ENCODE results near the gene GGA1.
A peak's percentile ranks its signal among the peaks of the same experiment; 100 is the strongest.

Gene GGA1, protein sequence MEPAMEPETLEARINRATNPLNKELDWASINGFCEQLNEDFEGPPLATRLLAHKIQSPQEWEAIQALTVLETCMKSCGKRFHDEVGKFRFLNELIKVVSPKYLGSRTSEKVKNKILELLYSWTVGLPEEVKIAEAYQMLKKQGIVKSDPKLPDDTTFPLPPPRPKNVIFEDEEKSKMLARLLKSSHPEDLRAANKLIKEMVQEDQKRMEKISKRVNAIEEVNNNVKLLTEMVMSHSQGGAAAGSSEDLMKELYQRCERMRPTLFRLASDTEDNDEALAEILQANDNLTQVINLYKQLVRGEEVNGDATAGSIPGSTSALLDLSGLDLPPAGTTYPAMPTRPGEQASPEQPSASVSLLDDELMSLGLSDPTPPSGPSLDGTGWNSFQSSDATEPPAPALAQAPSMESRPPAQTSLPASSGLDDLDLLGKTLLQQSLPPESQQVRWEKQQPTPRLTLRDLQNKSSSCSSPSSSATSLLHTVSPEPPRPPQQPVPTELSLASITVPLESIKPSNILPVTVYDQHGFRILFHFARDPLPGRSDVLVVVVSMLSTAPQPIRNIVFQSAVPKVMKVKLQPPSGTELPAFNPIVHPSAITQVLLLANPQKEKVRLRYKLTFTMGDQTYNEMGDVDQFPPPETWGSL

DNA sequence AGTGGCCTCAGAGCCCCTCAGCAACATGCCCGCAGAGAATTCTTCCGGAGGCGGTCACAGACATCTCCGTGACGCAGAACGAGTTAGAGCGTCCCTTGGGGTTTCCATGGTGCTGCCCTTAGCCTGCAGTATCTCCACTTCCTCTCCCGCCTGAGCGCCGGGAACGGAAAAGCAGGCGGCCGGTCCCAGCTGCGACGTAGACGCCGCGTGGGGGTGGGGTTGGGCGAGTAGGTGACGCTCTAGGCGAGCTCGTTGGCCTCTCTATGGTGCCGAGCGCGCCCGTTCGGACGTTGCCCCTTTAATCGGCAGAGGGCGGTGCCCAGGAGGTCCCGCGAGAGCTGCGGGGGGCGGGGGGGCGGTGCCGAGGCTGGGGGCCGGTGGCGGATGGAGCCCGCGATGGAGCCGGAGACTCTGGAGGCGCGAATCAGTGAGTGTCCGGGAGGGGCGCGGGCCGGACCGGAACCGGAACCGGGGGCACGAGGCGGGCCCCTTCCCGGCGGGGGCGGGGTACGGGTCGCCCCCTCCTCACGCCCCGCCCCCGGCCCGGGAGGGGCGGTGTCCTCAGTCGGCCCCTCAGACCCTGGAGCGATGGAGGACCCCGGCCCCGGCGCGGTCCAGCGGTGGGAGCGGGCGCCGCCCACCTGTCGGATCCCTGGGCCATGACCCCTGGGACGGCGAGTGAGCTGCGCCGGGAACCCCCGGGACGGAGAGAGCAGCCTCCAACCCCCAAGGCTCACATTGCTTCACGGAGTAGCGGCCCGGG, at the start of gene GGA1:
GGA1 (plus strand) TSS at position 358 of the 763 bp plus-strand sequence; CDS start at position 385, 27 bp downstream.
- peak; percentile 96 to 97 for DNase-seq

DNA sequence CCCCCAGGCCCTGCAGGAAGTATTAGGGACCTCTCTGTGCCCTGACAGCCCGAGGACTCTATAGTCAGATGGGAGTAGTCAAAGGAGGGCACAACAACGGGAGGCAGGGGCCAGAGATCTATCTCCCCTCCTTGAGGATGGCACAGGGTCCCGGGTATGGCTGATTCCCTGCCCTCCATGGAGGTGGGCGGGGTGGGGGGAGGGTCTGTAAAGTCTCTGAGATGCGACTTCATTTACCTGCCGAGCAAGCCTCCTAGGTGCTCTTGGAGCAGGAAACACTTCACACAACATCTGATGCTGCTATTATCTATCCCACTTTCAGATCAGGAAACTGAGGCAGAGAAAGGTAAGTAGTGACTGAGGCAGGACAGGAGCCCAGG, 49.1 kb upstream of the GGA1 start:
- no peak for DNase-seq

DNA sequence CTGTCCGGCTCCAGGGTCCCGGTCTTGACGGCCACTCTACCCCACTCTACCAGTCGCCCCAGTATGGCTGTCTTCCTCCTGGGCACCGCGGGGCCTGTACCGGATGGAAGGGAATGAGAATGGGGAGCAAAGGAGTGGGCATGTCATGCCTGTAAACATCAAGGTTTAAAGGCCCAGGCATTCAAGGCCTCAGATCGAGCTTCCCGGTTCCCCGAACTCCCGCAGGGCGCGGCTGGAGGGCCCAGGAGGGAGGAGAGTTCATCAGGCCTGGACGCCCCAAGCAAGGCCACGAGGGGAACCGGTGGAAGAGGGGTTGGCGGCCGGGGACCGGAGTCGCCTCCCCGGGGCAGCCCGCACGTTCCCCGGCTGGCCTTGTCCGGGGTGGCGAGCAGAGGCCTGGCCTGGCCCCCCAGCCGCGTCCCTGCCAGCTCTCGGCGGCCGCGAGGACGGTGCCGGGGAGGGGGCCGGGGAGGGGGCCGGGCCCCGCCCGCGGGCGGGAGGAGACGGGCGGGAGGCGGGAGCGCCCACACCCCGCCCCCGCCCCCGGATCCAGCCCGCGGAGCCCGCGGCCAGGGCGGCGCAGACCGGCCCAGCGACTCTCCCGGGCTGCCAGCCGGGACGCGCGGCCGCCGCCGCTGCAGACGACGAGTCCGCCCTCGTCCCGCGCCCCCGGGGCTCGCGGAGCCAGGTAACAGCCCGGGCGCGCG, 48.6 kb upstream of the GGA1 start, which contains the start of gene CDC42EP1:
CDC42EP1 (plus strand) TSS at position 580 of the 707 bp plus-strand sequence. CDS start 5,870 bp downstream, outside the sequence.
- no peak for DNase-seq

DNA sequence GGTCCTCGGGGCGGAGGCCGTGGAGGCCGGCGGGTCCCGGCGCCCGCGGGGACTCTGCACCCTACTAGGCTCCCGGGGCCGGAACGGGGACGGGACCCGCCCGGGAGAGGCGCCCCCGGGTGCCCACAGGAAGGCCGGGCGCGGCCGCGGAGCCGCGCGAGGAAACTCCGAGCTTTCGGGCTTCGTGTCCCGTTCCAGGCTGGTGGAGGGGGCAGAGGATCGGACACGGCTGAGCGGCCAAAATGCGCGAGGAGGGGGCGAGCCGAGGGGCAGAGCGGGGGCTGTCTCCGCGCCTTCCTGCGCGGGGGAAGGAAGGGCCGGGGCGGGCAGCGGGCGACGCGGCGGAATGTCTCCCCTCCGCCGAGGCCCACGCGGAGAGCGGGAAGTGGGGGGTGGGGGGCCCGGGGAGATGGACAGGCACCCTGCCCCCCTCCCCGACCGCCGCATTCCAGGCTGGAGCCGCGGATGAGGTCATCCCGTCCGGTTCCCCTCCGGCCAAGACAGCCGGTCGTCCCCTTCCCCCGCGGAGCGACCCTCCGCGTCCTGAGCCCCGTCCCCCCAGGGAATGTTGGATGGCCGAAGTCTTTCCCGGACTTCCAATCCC, 47.9 kb upstream of the GGA1 start:
- DNase-seq, result no peak

DNA sequence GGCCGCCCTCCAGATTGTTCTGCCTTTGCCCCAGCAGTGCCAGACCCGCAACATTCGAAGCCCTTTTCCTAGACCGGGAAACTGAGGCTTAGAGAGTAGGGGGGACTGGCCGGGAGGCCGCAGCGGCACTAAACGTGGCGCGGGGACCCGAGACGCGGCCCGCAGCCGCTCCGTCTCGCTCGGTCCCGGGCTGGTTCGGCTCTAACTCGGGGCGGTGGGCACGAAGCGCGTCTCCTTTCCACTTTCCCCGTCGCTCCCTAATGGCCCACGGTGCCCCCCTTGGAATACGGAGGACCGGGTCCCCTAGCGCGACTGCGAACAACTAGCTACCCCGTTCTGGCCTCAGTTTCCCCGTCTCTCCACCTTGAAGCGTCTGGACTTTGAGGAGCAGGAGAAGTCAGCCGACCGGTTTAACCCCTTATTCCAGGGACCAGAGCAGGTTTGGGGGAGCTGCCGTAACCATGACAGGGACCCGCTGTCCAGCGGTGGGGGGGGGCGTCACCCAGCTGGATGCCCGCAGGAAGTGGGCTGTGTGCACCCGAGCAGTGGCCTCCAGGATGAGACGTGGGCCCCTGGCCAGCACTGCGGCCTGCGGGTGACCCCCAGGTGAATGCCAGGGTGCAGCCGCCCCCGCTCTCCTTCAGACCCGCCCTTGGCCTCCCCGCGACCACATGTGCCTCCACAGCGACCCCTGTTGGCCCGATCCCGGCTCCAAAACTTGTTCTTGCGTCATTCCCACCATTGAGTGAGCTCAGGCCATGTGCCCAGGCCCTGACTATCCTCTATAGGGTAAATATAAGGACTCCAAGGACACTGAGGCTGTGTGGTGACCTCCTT, 47.2 kb upstream of the GGA1 start:
- peak in 1 of 2 experiments; percentile 17 for DNase-seq

DNA sequence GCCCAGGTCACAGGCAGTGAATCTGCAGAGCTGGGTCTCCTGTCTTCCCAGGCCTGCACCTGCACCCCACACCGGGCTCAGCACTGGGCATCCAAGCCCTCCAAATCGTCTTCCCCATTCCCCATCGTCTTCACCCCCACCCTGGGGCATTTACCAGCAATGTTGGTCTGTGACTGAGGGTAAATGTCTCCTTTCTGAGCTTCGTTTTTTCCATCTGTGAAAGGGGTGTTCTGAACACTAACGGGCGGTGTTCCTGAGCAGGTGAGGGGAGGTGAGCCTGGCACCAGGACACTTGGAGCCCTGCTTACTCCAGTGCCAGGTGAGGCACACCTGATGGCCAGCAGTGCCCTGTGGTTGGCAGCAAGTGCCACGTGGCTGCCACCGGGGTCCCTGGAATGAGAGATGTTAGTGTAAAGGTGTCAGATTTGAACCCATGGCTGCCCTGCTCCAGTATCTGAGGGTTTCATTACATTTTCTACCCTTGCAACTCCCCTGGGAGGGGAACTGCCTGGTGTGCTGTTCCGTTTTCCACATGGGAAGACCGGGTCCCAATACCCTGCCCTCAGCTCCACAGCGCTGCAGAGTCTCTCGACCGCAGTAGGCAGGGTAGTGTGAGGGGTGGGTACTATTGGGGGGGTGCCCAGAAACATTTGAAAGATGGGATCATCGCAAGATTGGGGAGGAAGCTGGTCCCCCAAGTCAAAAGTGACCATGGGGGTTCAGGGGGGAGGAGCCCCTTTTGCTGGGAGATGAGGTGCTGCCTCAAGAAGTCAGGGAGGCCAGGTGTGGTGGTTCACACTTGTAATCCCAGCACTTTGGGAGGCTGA, 46.4 kb upstream of the GGA1 start:
- DNase-seq, result no peak

DNA sequence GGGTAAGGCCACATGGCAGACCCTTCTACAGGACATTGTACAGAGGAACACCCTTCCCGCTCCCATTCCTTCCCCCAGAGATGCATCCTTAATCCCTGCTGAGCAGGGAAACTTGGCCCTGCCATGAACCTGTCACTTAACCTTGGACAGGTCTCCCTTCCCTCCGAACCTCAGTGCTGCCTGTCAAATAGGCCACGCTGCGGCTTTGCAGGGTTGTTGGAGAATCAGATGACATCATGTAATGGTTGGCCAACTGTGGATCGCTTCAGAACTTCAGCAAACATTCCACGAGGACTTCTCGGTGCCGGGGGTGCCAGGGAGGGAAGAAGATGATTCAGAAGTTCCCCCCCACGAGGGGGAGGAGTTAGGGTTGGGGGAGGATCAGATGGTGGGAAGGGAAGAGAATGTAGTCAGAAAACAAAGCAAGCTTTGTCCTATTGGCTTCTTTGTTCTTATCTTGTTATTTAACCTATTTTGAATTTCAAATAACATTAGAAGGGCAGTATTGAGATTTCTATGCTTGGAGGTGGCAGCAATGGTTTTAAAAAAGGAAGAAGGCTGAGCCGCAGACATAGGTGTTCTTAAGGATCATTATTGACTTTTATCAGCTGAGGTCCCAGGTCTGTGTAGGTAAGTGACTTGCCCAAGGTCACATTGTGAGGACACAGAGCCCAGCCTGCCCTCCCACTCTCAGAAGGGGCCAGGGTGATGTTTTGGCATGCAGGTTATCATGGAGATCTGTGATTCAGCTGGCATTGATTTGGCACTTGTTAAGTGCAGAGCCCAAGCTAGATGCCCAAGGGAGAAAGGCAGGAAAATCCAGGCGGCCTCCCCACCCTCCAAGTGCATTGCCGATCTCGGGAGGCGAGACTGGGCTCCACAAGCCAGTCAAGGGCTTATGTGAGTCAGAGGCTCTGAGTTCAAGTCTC, 45.2 kb upstream of the GGA1 start:
- no peak for DNase-seq

DNA sequence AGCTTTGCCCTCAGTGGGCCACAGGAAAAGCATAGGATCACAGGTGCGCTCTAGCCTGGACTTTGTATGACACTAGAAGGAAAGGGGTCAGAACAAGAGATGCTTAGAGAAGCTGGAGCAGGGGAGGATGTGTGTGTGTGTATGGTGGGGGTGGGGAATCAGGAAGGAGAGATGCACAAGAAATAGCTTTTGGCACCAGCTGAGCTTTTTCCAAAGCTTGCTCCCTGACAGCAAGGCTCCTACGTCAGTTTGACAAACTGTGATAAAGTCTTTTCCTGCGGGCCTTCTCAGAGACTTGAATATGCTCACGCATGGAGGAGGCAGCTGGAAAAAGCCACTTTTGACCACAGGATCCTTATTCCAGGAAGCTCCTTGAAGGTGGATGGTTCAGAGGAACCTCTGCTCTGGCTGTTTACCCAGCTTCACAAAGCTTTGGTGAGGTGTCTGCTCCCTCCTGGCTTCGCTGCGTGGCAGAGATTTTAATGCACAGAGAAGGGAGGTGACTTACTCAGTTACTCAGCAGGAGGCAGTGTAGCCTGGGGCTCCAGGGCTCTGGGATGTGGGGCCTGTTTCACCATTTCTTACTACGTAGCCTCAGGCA, 44.4 kb upstream of the GGA1 start:
- no peak for DNase-seq

DNA sequence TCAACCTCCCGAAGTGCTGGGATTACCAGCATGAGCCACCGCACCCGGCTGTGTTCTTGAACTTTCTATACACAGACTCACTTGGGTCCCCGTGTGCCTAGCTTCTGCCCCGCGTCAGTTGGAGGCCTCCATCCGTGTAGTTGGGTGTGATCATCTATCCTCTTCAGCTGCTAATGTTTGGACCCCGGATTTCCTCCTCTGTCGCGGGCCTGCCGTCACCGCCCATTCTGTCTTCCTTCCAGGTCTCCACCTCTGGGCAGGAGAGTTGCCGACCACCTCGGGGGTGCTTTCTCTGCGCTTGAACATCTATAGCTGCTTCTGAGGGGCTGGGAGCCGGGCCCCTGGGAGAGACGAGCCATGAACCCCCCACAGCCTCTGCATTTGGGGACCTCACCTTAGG, 42.8 kb upstream of the GGA1 start:
- DNase-seq, result no peak

DNA sequence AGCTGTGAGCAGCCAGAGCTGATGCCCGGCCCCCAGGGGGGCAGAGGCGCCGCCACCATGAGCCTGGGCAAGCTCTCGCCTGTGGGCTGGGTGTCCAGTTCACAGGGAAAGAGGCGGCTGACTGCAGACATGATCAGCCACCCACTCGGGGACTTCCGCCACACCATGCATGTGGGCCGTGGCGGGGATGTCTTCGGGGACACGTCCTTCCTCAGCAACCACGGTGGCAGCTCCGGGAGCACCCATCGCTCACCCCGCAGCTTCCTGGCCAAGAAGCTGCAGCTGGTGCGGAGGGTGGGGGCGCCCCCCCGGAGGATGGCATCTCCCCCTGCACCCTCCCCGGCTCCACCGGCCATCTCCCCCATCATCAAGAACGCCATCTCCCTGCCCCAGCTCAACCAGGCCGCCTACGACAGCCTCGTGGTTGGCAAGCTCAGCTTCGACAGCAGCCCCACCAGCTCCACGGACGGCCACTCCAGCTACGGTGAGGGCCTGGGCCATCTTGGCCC, 42.3 kb upstream of the GGA1 start:
- no peak for DNase-seq

DNA sequence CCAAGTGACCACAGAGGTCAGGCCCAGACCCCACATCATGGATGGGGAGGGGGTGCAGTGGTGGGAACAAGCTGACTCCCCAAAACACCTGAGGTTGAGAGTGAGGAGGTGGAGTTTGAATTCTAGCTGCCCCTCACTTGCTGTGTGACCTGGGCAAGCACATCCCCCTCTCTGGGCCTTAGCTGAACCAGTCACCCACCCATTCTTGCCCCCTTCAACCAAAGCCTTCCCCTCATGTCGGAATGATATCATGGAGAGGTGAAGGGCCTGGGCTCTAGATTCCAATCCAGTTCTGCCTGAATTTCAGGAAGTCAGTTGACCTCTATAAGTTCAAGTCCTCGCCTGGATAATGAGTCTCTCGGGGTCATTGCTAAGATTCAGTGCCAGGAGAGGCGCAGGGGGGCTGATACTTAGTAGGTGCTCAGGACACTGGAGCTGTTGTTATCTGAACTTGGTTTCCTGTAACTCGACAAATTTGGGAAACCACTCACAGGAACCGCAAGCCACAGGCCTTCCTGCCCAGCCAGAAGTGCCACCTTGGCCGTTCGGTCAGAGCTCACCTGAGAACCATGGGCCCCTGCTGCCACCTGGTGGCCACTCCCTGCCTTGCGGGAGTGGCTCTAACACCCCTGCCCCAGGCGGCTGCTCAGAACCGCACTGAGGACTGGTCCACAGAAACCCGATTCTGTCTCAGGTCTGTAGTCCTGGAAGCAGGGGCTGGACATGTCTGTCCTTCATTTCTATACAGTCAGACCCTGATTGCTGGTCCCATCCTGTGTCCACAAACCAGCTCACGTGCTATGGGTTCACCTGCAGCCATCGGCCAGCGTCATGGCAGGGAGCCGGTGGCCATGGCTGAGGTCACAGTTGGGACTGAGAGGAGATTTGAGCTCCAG, 41.5 kb upstream of the GGA1 start:
- peak; percentile 52 to 62 for DNase-seq

DNA sequence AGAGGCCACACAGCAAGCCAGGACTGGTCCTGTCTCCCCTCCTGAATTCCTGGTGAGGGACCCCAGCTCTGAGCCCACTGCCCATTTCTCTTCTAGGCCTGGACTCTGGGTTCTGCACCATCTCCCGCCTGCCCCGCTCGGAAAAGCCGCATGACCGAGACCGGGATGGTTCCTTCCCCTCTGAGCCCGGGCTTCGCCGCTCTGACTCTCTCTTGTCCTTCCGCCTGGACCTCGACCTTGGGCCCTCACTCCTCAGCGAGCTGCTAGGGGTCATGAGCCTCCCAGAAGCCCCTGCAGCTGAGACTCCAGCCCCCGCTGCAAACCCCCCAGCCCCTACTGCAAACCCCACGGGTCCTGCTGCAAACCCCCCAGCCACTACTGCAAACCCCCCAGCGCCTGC, 40.6 kb upstream of the GGA1 start:
- no peak for DNase-seq

DNA sequence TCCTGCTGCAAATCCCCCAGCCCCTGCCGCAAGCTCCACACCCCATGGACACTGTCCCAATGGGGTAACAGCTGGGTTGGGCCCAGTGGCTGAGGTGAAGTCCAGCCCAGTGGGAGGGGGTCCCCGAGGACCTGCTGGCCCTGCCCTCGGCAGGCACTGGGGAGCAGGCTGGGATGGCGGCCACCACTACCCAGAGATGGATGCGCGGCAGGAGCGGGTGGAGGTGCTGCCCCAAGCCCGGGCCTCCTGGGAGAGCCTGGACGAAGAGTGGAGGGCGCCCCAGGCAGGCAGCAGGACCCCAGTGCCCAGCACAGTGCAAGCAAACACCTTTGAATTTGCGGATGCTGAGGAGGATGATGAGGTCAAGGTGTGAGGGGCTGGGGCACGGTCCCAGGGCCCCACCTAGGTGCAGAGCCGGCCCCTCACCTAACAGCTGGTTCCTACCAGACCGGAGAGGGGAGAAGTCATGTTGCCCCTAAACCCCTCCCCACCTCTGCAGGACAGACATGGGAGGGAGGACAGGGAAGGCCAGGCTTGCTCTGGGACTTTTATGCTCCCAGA, 40.1 kb upstream of the GGA1 start:
- no peak for DNase-seq

DNA sequence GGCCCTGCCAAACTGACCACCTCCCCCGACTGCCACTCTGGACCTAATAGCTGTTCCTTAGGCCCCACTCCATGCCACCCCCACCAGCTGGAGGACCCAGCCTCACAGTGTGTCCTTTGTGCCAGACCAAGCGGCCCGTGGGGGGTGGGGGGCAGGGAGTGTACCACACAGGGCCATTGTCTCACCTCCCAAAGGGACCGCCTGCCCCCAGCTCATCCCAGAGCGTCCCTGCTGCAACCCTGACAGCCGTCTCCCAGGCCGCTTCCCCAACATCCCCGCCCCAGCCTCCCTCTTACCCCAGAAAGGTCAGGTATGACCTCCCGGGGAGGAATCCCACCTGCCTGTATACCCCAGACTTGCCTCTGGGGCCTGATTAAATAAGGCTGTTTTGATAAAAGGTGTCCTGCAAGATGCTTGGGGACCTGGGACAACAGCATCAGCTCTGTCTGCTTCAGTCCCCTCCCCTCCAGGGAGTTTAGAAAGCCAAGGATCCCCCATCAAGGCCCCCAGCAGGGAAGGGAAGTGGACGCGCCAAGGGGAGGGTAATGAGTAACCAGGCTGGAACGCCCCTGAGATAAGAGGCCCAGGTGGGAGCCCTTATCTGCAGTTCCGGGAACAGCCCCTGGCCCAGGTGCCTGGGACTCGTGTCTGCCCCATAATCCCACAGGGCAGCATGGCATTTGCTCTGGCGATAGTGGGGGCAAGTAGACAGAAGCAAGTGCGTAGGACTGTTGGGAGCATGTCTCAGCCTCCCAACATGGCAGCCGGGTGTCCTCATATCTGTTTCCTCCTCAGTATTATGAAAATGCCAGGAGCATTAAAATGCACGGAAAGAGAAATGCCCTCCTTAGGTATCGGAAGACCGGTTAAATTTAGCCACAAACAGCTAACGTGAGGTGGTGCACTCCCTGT, 39.4 kb upstream of the GGA1 start:
- DNase-seq, result no peak

DNA sequence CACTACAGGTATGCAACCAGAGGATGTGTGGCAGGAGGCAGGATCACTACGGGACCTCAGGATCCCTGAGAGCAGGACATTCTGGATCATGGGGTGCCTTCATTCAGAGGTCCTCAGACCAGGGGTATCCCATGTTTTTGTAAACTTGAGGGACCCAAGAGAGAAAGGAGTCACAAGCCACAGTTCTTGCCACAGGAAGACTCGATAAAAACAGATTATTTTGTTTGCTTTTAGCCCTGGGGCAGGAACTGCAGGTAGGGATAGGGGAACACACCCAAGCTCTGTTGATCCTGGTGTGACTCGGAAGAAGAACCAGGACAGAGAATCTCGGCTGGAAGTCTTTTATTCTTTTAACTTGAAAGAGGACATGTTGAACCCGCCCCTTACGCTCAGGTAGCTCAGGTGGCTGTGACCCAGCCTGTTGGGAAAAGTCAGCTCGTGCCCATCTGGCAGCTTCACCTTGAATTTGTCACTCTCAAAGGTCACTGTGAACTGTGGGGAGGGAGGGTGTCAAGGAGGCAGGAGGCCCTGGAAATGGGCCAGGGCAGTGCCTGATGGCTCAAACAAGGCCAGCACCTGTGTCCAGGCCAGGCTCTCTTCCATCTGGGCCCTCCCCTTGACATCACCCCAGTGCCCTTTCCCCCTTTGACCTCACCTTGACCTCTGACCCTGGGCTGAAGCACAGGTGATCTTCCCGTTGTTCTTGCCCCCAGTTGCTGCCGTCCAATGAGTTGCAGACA, 38.5 kb upstream of the GGA1 start:
- no peak for DNase-seq

DNA sequence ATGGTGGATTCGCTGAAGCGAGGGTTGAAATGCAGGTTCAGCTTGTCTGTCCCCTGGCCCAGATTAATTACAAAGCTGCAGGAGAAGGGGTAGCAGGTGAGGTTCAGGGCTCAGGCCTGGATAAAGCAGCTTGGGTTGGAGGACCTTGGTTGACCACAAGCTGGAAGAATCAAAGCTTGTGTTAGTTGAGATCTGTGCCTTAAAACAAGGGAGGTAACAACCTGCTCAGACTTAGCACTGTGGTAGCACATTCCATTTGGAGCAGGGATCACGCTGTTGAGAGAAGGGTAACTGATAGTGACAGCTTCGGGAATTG, 38.0 kb upstream of the GGA1 start:
- DNase-seq, result no peak
